Measurements from ENCODE around the gene SCAND1.

DNA sequence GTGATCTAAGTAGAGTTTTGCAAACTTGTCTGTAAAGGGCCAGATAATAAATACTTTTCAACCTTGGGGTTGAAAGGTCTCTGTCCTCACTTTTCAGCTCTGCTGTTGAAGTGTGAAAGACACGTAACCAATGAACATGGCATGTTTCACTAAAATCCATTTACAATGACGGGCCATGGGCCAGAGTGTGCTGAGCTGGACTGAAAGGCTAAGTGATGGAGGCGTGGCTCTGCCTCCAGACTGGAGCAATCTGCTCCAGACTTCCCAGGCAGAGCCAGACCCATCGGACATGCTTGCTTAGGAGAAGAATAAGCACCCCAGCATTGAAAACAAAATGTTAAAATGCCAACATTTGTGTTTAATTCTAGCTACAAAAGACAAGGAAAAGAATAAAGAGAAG lies 41.4 kb downstream of the SCAND1 start:
- no peak for TF ChIP-seq CTCF (IDR thresholded peaks at IDR 0.05; ENCODE audit: poor library complexity)
- TF ChIP-seq EZH2 (IDR thresholded peaks at IDR 0.05; ENCODE audit: borderline replicate concordance) = no peak
- TF ChIP-seq EZH2phosphoT487 (IDR thresholded peaks at IDR 0.05; ENCODE audit: low read depth, severe bottlenecking, unreplicated experiment) = no peak
